Measurements from ENCODE around the gene KATNAL1. TPM values are rescaled to one million over a fixed set of nuclear protein-coding genes. Genes with fewer than 3 reads are reported as not detected.
A peak's percentile ranks its signal among the peaks of the same experiment; 100 is the strongest.

Gene KATNAL1
- total RNA-seq, result 76.3 TPM

- peak; percentile 87 for DNase-seq
Observed at GRCh38 chr13:30307194-30307970, at the start of gene KATNAL1. KATNAL1 (minus strand) TSS chr13:30307551; CDS start chr13:30283777, 23,774 bp downstream.

DNA sequence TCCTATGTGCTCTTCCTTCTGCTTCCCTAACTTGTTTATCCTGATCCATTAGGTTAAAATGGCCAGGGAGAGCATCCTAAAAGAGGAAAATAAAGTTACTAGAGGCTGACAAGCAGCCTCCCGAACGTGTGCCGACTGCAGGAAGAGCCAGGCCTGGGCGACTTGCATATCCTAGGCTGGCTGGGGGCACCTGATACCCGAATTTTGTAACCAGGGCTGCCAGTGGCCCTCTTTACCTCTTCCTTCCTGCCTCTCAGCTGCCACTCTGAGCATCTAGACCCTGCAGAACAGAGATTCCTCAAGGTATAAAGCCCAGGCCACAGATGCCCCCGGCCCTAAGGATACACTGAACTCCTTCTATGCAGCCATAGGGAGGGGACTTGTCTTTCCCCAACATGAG lies 48.5 kb upstream of the KATNAL1 start:
- DNase-seq, result no peak

GRCh38 chr13:30355384-30355699 lies 48.0 kb upstream of the KATNAL1 start:
- no peak for DNase-seq

GRCh38 chr13:30354493-30355383 lies 47.4 kb upstream of the KATNAL1 start:
- DNase-seq, result no peak

DNA sequence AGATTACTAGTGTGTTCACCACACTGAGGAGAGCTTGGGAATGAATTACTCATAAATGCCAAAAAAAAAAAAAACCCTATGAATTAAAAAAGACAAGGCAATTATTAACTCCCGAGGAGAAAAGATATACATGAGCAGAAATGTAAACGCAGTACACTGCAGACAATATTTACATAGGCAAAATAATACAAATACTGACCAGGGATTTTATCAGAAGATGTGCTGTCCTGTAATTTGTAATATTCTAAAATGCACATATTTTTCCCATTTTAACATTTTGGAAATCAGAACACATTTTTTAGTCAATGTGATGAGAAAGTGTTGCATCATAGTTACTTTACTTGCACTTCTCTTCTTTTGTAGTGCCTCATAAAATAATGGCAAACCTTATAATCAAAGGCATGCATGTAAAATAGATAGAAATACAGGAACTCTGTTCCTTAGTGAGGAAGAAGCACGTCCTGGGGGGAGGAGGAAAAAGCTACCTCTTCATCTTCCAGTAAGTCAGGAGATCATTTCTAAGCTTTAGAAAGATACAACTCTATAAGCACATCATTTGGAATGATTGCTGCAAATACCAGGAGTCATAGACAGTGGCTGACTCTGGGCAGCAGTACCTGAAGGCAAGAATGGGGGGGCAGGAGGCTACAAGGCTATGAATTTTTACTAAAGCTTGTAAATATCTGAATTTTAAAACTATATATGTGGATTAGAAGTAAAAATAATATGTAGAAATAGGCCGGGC lies 46.3 kb upstream of the KATNAL1 start:
- no peak for DNase-seq

DNA sequence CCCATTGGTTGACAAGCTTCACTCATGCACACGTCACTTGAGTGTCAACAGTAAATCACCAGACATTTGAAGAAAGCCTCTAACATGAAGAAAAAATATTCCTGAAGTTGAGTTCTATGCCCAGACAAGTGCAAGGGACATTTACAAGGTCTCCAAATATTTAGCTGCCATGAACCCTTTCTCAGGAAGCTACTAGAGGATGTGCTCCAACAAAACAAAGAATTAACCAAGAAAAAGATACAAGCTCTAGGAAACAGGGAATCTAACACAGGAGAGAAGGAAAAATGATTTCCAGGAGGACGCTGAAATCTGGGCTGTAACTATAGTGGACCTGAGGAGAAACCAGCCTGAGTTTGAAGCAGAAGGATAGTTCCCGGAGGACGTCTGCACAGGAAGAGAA lies 45.7 kb upstream of the KATNAL1 start:
- DNase-seq, result no peak

- no peak for DNase-seq
Observed at GRCh38 chr13:30352121-30352520, 44.8 kb upstream of the KATNAL1 start.

GRCh38 chr13:30346789-30347167 lies 39.4 kb upstream of the KATNAL1 start:
- no peak for DNase-seq

DNA sequence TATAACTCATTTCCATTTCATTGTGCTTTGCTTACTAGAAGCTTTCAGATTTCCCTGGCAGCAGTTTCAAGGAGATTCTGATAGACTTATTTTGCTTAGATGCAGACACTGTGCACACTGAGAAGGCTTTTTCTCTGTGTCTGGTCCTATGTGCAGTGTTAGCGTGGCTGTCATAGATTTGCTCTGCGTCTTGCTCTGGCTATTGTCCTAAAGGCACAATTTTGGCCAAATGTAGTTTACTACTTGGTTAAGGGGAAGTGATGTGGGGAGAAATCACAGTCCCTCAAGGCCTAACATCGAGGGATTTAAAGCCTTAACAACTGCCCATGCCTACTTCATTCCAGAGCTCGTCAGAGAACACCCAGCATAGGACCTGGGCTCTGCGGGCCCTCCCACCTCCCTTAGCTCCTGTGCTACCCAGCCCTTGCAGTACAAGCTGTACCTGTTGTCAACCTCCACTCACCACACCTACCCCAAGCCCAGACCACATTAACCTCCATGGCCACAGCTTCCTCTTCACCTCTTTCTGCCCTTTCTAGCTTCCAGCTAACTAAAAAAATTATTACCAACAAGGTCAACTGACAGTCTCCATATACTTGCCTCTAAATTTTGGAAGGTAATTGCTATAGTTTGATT lies 38.9 kb upstream of the KATNAL1 start:
- DNase-seq, result no peak

GRCh38 chr13:30345426-30346100 lies 38.2 kb upstream of the KATNAL1 start:
- DNase-seq, result no peak

- peak; percentile 25 for DNase-seq
Observed at GRCh38 chr13:30341815-30342570, 34.6 kb upstream of the KATNAL1 start.

DNA sequence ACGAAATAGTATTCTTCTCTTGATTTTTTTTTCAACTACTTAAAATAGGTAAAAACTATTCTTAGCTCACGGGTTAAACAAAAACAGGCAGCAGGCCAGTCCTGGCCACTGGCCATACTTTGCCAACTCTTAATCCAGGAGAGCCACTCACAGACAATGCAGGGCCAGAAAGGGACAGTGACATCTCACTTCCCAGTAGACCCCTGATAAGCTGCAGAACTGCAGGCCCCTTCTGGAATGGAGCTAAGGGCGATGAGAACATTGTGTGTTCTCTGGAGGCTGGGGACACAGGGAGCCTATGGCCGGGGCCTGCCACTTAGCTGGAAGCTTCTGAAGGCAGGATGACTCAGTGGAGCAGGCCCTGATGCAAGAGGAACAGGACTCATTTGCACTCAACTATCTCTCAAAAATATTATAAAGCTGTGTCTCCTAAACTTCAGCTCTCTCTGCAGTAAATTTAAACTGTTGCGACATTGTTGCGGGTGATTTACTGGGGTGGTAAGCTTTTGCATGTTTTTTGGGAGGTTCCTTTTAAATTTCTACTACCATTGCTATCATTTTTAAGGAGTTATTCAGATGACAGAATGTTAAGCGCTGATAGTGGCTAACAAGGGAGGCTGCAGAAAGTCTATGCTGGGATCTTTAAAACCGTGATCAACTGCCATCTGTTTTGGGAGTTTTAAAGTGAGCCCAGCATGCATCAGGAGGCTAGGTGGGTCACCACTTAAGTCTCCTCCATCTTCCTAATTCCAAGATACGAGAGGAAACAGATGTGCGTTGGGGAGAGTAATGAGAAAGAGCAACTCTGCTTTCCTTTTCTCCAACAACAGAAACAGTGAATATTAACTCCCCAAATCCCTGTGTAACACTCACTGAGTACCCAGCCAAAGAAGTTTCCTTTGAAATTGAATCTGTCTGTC lies 33.2 kb upstream of the KATNAL1 start:
- peak; percentile 42 for DNase-seq

DNA sequence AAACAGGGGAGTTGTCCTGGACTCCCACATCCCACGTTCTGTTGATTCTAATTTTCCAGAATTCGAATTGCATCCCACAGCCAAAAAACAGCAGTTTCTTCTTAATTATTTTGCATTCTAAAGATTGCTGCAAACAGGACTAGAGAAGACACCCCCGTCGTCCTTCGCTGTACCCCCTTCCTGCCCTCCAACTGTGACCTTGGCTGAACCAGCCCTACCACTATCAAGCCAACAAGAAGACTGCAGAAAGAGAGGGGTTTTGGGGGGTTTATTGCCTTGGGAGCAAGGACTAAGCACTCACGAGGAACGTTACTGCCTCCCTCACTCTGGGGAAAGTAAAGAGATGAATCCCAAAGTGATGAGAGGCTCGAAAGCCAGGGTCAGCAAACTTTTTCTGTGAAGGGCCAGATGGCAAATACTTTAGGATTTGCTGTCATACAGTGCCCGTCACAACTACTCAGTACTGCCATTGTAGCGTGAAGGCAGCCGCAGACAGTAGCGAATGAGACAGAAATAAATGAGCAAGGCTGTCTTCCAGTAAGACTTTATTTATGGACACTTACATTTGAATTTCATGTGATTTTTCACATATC lies 32.5 kb upstream of the KATNAL1 start:
- DNase-seq, result no peak

DNA sequence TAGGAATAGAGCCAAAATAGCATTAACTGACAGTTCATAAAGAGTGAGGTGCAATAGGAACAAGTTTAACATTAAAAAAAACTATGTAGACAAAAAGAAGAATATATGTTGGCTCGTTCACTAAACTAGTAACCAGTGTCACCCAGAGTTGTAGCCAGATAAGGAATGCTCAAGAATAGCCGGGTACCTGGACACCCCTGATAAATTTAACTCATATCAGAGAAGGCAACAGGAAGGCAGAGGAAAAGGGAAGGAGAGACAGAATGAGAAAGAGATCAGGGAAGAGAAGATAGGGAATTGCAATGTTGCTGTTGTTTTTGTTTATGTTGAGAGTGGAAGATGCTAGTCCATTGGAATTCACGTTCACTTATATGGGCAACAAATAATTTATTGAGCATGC lies 31.6 kb upstream of the KATNAL1 start:
- DNase-seq, result no peak

DNA sequence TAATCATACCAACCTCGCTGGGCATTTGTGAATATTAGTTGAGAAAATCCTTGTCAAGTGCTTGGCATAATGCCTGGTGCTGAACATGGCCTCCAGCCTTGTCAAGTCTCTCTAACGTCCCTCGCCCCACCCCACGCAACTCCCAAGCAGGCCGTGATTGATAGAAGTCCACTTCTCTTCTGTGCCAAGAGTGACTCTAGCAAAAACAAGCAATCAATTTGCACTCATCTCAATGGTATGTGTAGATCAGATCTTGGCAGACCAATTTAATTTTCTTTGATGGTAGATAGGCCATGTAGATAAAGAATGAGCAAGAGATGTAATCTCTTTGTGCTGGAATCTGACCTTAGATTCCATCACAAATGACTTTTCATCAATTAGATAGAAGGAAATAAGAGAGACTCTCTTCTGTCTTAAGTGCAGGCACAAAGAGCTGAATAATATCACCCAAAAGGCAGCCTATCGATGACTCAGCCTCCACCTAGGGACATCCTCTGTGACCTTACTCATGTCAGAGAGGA lies 31.0 kb upstream of the KATNAL1 start:
- DNase-seq, result no peak

GRCh38 chr13:30337061-30337610 lies 29.8 kb upstream of the KATNAL1 start:
- DNase-seq, result no peak

GRCh38 chr13:30334663-30335386 lies 27.5 kb upstream of the KATNAL1 start:
- DNase-seq, result no peak

- DNase-seq, result no peak
Observed at GRCh38 chr13:30333616-30334015, 26.3 kb upstream of the KATNAL1 start.

Measured in occipital lobe (tissue), 2 donors.